H1 (cell line): ENCODE results near the gene PRKCA. TPM values are rescaled to one million over a fixed set of nuclear protein-coding genes. Genes with fewer than 3 reads are reported as not detected.

Experiments used
- KDM4A ChIP-seq: IDR thresholded peaks from one replicate; pipeline ENCODE4 v1.7.1; 2012; ENCODE audit warnings: low read depth, mild to moderate bottlenecking, moderate library complexity, low read length, inconsistent platforms; ENCODE audit not compliant: severe bottlenecking
- KDM5A ChIP-seq: fragments of 200-600 bp; IDR thresholded peaks from 2 replicates; pipeline ENCODE4 v1.7.1; 2012; ENCODE audit warnings: mild to moderate bottlenecking, low read length, inconsistent platforms, mixed read lengths
- polyA plus RNA-seq, 7 experiments: library from polyadenylated mRNA; depleted of rRNA in 3 of 7; stranded (reverse) in 5 of 7; unstranded in 2 of 7; fragments of >200 nt in 5 of 7; fragments of 200-250 nt in 2 of 7; gene quantifications; 1 replicate in 5 of 7; 2 replicates in 1 of 7; 4 replicates in 1 of 7; pipeline versions ENCODE4 v1.2.1 to v1.2.3, GENCODE V29; 2011 to 2013; ENCODE audit warnings: missing spikeins in 2 of 7, mixed read lengths in 2 of 7
- total RNA-seq: library from RNA; stranded (reverse); fragmentation: NEBNext Ultra II Directional; extraction: Animal tissue kit (Norgen Biotek cat#: 25700); gene quantifications from 2 replicates; pipeline ENCODE4 v1.2.1, GENCODE V29; 2021
- TF ChIP-seq, protein P1 (sequence below): fragments of 300-600 bp; sonication (generic); IDR thresholded peaks from 2 replicates; pipeline ENCODE4 v1.7.1; 2012; ENCODE audit warnings: low read length, moderate library complexity, mild to moderate bottlenecking, inconsistent platforms; ENCODE audit not compliant: insufficient replicate concordance

Gene PRKCA
- total and polyA plus RNA-seq, 2 of the 8 experiments (the other 6 are each of a cell fraction or from before 2014, with no cell fraction given): 5.8 to 17.8 TPM

- TF ChIP-seq, protein P1, sequence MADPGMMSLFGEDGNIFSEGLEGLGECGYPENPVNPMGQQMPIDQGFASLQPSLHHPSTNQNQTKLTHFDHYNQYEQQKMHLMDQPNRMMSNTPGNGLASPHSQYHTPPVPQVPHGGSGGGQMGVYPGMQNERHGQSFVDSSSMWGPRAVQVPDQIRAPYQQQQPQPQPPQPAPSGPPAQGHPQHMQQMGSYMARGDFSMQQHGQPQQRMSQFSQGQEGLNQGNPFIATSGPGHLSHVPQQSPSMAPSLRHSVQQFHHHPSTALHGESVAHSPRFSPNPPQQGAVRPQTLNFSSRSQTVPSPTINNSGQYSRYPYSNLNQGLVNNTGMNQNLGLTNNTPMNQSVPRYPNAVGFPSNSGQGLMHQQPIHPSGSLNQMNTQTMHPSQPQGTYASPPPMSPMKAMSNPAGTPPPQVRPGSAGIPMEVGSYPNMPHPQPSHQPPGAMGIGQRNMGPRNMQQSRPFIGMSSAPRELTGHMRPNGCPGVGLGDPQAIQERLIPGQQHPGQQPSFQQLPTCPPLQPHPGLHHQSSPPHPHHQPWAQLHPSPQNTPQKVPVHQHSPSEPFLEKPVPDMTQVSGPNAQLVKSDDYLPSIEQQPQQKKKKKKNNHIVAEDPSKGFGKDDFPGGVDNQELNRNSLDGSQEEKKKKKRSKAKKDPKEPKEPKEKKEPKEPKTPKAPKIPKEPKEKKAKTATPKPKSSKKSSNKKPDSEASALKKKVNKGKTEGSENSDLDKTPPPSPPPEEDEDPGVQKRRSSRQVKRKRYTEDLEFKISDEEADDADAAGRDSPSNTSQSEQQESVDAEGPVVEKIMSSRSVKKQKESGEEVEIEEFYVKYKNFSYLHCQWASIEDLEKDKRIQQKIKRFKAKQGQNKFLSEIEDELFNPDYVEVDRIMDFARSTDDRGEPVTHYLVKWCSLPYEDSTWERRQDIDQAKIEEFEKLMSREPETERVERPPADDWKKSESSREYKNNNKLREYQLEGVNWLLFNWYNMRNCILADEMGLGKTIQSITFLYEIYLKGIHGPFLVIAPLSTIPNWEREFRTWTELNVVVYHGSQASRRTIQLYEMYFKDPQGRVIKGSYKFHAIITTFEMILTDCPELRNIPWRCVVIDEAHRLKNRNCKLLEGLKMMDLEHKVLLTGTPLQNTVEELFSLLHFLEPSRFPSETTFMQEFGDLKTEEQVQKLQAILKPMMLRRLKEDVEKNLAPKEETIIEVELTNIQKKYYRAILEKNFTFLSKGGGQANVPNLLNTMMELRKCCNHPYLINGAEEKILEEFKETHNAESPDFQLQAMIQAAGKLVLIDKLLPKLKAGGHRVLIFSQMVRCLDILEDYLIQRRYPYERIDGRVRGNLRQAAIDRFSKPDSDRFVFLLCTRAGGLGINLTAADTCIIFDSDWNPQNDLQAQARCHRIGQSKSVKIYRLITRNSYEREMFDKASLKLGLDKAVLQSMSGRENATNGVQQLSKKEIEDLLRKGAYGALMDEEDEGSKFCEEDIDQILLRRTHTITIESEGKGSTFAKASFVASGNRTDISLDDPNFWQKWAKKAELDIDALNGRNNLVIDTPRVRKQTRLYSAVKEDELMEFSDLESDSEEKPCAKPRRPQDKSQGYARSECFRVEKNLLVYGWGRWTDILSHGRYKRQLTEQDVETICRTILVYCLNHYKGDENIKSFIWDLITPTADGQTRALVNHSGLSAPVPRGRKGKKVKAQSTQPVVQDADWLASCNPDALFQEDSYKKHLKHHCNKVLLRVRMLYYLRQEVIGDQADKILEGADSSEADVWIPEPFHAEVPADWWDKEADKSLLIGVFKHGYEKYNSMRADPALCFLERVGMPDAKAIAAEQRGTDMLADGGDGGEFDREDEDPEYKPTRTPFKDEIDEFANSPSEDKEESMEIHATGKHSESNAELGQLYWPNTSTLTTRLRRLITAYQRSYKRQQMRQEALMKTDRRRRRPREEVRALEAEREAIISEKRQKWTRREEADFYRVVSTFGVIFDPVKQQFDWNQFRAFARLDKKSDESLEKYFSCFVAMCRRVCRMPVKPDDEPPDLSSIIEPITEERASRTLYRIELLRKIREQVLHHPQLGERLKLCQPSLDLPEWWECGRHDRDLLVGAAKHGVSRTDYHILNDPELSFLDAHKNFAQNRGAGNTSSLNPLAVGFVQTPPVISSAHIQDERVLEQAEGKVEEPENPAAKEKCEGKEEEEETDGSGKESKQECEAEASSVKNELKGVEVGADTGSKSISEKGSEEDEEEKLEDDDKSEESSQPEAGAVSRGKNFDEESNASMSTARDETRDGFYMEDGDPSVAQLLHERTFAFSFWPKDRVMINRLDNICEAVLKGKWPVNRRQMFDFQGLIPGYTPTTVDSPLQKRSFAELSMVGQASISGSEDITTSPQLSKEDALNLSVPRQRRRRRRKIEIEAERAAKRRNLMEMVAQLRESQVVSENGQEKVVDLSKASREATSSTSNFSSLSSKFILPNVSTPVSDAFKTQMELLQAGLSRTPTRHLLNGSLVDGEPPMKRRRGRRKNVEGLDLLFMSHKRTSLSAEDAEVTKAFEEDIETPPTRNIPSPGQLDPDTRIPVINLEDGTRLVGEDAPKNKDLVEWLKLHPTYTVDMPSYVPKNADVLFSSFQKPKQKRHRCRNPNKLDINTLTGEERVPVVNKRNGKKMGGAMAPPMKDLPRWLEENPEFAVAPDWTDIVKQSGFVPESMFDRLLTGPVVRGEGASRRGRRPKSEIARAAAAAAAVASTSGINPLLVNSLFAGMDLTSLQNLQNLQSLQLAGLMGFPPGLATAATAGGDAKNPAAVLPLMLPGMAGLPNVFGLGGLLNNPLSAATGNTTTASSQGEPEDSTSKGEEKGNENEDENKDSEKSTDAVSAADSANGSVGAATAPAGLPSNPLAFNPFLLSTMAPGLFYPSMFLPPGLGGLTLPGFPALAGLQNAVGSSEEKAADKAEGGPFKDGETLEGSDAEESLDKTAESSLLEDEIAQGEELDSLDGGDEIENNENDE: no peak
- TF ChIP-seq KDM4A (no peak), KDM5A (no peak)
Observed at GRCh38 chr17:66353937-66354401, 51.6 kb downstream of the PRKCA start (continued).
